GM21786 (cell line): ENCODE data around the gene ACBD6.

ENCODE experiments used
- ATAC-seq: cut with Tn5 transposase; IDR thresholded peaks from one replicate; pipeline ENCODE4 v1.9.1; 2021; ENCODE audit not compliant: unreplicated experiment

ACBD6 gene

DNA sequence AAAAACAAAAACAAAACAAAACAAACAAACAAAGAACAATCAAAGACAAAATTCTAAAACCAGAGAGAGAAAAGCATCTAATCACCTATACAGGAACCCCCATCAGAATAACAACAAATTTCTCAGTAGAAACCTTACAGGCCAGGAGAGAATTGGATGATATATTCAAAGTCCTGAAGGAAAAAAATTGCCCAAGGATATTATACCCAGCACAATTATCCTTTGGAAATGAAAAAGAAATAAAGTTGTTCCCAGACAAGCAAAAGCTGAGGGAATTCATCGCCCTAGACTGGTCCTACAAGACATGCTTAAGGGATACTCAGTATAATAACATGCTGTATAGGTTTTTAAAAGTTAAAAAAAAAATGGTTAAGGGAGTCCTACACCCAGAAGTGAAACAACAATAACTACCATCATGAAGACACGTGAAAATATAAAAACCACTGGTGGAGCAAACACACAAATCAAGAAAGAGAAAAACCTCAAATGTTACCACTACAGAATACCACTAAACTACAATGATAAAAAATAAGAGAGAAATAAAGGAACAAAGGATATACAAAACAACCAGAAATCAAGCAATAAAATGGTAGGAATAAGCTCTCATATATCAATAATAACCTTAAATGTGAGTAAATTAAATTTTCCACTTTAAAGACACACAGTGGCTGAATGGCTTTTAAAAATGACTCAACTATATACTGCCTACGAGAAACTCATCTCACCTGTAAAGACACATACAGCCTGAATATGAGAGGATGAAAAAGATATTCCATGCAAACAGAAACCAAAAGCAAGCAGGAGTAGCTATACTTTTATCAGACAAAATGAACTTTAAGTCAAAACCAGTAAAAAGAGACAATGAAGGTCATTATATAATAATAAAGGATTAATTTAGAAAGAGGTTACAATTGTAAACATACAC lies 121.9 kb downstream of the ACBD6 start:
- no peak for ATAC-seq

DNA sequence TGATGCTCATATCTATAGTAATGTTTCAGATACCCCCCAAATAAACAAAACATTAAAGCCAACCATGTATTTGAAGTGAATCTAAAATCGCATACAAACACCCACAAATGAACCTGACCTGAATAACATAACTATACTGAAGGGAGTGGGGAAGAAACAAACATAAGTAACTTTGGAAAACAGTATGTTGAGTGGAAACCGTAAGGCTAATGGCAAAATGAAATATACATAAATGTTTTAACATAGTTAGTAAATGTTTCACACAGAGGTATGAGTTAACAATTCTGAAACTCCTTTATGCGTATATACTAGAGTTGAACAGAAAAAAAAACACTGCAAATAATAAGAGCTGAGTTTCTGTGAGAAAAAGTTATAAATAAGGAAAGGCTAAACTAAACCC lies 125.6 kb downstream of the ACBD6 start:
- ATAC-seq: no peak

DNA sequence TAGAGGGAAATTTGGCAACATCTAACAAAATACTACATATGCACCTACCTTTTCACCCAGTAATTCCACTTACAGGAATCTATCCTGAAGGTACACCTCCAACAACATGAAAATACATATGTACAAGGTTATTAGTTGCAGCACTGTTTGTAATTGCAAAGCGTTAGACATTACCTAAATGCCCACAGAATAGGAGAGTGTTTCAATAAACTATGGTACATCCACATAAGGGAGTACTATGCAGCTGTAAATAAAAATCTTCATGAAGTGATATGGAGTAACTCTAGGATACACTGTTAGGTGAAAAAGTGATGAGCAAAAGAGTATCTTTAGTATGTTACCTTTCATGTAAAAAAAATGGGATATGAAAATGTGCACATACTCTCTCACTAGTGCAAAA lies 126.1 kb downstream of the ACBD6 start:
- ATAC-seq: no peak

GRCh38 chr1:180372728-180373127 lies 129.6 kb downstream of the ACBD6 start:
- no peak for ATAC-seq

- no peak for ATAC-seq
These were observed 131.8 kb downstream of the ACBD6 start for GRCh38 chr1:180370597-180370996.

GRCh38 chr1:180370188-180370587 lies 132.2 kb downstream of the ACBD6 start:
- ATAC-seq: no peak

DNA sequence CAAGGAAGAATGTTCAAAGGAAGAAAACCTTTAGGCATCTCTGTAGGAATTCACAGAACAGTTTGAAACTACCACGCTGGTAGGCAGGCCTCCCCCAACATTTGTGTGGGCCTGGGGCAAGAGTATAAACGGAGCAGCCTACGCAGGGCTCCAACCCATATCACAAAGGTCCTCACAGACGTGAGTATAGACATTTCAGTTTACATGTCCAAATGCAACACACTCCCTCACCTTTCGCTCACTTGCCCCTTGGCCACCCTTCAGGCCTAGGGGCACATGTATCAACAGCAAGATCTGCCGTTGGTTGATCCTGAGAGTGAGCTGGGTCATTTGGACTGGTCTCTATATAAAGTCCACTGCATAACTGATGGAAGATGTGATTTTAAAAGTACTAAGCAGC lies 133.3 kb downstream of the ACBD6 start:
- no peak for ATAC-seq

DNA sequence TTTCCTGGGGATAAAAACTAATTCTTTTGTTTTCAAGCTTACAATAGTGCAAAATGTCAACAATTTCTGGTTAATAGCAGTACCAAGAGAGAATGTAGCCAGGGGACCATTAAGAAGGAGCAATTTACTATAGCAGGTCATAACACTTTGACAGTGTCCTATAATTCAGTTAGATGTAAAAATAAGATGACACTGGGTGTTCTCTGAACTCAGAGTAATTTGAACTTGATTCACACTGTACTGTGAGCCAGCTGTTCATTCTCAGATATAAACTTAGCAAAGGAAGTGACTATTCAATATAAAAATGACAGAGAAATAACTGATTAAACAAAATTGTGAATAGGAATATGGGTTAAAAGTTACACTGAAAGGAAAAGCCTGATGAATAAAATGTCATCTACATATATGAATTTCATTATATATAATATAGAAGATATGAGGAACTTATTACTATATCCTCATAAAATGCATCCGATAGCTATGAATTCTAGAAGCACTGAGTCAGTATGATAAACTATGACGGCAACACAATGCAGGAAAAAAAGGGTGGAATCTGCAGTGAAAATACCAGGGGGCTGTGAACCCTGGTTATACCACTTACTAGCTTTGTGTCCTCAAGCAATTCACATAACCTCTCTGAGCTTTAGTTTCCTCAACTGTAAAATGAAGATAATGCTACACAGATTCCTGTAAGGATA lies 135.9 kb downstream of the ACBD6 start:
- ATAC-seq: no peak

DNA sequence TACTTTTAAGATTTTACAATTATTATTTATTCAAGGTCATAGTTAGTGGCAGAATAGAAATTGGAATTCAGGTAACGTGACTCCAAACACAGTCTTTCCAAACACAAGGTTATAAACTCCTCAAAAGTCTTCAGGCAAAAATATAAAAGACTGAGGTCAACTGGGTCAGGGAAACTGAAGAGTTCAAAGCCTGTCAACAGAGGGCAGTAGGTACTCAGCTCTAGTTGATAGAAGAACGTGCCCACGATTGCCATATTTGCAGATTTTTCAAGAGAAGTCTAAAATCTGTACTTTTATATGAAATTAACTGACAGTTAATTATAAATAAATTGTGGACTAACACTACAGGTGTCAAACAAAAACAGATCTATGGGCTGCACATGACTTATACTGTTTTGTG lies 137.3 kb downstream of the ACBD6 start:
- ATAC-seq: no peak

DNA sequence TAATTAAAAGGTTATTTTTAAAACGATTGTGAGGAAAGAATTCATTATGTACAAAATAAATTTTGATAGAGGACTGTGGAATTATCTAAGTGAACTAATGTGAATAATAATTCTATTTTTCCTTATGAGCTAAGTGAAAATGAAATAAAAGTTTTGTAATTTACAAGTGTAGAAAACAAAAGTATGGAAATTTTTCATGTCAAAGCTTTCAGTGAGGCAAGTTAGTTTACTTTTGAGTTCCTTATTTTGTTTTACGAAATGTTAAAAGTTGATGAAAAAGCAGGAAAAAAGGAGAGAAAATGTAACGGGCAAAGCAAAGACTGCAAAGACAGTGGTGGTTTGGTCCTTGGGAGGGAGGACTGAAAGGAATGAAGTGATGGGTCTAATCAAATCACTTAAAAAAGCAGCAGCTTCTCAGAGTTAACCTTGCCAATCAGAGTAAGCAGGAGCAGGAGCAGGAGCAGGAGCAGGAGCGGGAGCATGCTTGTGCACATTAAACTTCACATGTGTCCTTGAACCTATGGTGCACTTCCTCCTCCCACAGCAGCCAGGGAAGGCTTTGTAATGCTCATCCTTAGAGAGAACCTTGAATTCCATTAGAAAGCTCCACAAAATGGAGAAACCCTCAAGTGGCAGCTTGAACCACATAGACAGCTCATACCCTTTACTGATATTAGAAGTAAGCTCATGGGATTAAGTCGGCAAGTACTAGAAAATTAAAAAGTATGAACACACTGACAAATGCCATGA lies 139.0 kb downstream of the ACBD6 start:
- ATAC-seq: no peak

DNA sequence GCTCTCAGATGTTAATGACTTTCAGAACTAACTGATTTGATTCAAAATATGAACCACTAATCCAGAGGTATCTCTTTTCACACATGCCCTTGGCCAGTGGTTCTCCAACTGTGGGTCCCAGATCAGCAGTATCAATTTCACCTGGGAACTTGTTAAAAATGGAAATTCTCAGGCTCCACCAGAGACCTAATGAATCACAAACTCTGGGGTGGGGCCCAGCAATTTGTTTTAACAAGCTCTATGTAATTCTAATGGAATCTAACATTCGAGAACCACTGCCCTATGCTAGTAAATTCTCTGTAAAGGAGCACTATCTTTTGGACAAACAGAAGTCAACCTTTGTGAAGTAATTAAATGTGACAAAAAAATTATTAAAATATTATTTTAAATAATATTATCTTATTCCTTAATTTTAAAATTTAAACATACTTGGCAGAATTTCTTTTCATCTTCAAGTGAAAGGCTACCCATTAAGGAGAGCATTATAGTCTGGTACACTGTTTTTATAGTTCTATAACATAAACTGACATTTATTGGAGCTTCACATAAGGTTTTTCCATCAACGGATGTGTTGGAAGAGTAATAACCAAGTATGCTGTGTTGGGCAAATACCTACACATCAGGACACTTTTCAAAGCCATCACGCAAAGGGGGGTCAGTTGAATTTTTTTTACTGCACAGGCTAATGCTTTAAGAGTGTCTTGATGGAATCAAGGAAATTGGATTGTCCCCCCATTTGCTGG lies 141.9 kb downstream of the ACBD6 start:
- no peak for ATAC-seq

DNA sequence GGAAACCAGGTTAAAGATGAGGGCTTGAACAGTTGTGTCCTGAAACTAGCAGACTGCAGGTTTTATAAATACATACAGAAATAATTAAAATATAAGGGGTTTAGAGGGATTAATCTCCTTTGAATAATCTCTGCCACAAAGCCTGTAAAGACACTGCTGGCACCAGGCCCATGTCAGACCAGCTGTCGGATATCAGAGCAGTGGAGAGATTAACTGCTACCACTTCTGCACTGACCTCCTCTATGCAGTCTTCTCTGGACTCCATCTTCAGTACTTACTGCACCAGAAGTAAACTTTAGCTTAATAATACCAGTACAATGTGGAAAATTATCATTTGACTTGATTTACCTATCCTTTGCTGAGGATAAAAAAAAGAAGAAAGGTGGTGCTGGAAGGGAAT lies 143.7 kb downstream of the ACBD6 start:
- ATAC-seq: no peak

- ATAC-seq: no peak
These were observed 148.4 kb downstream of the ACBD6 start for GRCh38 chr1:180353945-180354344.

DNA sequence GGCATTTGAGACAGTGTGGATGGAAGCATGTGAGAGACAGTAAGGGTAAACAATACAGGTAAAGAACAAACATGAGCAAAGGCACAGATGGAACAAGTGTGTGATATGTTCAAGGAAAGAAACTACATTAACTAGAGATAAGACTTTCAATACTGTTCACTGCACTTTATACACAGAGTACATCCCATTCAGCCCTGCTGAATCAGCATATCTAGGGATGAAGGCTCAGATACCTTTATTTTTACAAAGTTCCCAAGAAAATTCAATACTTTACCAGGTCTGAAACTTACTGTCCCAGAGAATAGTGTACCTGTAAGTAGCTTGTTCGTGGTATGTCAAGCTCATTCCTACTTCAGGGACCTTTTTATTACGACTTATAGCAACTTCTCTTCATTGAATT lies 149.8 kb downstream of the ACBD6 start:
- no peak for ATAC-seq

- ATAC-seq: no peak
These were observed 150.4 kb downstream of the ACBD6 start for GRCh38 chr1:180352021-180352420.

- ATAC-seq: no peak
These were observed 157.2 kb downstream of the ACBD6 start for GRCh38 chr1:180345148-180345547.

DNA sequence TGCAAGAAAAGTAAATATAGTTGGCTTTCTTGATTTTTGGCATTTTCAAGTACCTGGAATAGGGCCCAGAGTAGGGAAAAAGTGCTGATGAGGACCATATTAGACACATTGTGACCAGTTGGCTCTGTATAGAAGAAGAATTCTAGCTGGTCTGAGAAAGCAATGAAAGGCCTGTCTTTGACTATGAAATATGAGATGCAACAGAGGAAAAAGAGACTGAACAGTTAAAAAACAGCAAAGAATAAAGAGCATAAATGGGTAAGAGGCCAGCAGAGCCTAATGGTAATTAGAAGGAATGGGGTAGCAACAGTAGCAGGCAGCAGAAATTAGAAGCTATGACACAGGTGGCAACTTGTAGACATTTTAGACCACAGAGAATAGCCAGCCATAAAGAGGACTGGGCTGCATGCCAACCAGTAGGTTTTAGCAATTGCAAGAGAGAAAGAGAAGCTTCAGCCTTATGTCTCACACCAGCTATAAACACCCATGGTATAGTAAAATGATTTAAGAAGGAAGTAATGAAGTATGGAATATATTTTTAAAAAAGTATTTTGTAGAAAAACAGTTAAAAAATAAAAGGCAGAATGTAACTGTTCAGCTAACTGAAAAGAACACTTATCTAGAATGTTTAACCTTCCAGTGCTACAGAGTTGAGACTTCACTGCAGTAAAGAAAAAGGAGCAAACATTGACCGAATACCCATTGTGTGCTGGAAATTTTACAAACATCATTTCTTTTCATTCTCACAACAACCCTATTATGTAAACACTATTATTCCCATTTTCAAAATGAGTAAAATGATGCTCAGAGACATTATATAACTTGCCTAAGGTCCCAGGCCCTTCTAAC lies 158.2 kb downstream of the ACBD6 start:
- ATAC-seq: peak; percentile 84

DNA sequence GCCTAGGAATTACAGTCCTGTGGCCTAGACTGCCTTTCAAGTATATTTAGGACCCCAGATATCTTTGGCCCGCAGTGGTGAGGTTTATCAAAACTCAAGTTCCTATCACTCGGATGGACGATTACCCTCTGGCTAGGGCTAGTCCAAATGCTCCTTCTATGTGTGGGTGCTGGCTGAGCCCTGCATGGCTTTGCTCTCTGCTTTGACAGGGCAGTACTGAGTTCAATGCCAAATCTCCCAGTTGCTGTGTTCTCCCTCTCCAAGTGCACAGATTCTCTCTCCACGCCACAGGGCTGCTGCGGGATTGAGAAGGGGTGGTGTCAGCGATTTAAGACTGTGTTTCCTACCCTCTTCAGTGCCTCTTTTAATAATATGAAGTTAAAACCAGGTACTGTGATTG lies 175.3 kb downstream of the ACBD6 start:
- ATAC-seq: no peak

GRCh38 chr1:180312926-180313325 lies 189.5 kb downstream of the ACBD6 start:
- no peak for ATAC-seq
